HG02981 (cell line): ENCODE measurements around the gene STMN1.

Source experiments
- ATAC-seq: cut with Tn5 transposase; IDR thresholded peaks from one replicate; pipeline ENCODE4 v1.9.1; 2021; ENCODE audit warnings: mild to moderate bottlenecking, moderate library complexity; ENCODE audit not compliant: unreplicated experiment

STMN1 gene

DNA sequence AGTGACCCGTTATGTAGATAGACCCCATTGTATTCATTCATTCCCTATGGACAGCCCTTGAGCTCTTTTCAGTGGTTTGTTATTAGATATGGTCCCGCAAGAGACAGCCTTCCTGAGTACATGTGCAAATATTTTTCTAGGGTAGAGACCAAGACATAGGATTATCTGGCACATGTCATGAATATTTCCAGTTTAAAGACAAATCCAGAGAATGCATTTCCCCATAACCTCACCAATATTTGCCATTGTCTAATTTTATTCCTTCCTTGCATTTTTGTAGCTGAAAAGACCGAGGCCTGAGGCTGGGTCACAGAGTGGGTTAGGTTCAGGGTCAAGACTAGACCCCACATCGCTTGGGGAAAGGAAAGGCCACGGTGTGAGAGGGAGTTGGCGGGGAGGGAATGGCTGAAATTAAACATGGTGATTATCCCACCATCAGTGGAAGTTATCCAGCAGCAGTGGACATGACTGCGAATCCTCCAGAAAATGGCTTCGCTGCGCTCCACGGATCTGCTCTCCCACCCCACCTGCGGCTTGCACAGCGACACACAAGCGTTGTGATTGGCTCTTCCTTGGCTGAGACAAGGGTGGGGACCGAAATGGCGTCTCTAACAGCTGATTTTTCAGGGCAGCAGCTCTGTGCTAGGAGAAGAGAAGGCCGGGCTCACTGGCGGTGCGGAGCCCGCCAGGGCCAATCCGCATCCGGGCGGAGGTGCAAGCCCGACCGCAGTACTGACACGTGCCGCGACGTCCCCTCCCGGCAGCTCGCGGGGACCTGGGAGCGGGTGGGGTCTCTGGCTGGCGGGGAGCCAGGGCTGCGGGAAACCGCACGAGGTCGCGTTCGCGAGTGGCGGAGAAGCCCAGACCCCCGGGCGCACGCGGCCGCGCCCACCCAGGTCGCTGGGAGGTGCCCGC, 16.1 kb upstream of the STMN1 start:
- no peak for ATAC-seq

DNA sequence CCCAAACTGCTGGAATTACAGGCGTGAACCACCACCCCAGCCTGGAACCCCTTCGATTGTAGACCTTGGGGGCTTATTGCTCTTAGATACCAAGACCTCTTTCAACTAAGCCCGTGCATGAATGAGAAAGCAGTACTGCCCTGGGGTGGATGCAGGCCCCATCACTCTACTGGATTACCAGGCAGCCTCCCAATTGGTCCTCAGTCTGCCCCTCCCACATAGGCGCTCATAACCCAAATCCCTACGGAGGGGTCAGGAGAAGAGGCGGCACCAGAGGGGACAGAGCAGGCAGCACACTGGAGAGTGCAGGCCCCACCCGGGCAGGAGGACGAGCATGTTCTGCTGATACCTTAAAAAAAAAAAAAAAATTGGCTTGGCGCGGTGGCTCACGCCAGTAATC, 12.4 kb upstream of the STMN1 start:
- ATAC-seq: no peak

DNA sequence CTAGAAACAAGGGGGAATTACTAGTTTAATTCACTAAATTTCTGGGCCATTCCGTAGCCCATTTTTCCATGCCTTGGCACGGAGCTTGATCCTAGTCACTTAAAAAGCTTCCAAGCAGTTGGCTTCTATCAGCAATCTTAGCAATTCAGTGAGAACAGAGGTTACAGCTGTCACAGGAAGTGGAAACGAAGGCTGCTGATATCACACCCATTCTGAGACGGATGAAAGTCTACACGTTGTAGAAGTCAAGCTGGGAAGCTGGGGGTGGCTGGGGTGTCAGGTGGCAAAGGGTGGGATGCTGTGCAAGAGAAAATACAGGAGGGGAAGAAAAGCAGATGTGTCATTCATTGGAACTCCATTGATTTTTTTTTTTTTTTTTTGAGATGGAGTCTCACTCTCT, 11.8 kb upstream of the STMN1 start:
- ATAC-seq: no peak

DNA sequence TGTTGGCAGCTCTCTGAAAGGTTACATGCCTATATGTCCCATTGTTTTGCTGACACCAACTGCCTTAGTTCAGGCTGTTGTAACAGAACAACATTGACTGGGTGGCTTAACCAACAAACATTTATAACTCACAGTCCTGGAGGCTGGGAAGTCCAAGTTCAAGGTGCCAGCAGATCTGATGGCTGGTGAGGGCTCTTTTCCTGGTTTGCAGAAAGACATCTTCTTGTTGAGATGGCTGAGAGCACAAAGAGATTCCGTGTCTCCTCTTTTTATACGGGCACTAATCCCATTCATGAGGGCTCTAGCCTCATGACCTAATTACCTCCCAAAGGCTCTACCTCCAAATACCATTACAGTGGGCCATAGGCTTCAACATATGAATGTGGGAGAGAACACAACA, 10.2 kb upstream of the STMN1 start:
- ATAC-seq: no peak

- no peak for ATAC-seq
These were observed 8.1 kb upstream of the STMN1 start for GRCh38 chr1:25914074-25914995.

GRCh38 chr1:25913206-25913605, 7.0 kb upstream of the STMN1 start:
- ATAC-seq: no peak

GRCh38 chr1:25912076-25912831, 6.0 kb upstream of the STMN1 start:
- no peak for ATAC-seq

- ATAC-seq: no peak
These were observed 4.9 kb upstream of the STMN1 start for GRCh38 chr1:25911162-25911561.

DNA sequence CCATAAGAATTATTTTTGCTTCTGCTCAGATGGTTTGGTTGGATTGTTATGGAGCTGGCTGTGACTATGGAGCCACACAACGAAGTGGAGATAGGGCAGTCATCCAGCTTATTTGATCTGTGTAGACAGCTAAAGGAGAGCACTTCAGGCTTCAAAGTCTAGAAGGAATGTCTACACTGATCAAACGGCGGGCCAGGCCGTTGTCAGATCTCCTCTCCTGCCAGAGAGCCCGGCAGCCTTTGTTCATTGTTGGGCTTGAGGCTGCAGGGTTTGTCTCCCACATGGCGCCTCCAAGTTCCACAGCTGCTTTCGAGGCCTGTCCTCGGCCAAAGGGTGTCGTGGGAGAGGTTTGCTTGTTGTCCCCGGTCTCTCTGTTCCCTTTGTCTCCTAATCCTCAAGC, 2.8 kb upstream of the STMN1 start:
- no peak for ATAC-seq

DNA sequence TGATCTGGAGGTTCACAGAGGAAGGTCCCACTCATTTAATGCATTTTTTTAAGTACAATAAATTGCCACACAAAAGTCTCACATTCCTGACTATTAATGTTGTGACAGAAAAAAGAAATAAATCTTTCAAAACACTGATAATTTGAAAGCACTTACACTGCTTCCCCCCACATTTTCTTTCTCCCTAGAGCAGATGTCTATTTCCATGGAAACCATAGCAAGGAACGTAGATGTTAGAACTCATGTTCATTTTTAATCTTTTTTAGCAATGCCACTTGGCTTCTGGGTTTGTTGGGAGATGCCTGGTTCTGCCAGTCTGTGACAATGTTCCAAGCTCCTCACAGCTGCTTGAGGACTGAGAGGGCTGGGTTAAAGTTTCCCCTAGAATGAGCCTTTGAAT, 1.9 kb upstream of the STMN1 start:
- no peak for ATAC-seq

DNA sequence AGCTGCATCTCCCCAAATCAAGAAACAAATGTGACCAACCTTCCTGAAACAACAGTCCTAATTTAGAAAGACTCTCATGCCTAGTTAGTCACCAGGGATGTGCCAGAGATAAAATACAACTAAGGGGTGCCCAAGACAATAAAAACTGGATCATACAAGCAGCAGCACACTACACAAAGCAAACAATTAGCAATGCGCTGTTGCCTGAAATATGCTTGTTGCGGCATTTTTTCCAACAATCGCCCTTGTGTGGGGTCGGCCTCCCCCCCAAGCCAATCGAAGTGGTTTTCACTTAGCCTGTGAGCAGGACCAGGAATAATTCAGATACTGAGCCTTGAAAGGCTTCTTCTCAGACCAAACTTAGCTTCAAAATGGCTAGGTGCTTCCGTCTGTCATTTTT, 1.4 kb upstream of the STMN1 start:
- no peak for ATAC-seq

DNA sequence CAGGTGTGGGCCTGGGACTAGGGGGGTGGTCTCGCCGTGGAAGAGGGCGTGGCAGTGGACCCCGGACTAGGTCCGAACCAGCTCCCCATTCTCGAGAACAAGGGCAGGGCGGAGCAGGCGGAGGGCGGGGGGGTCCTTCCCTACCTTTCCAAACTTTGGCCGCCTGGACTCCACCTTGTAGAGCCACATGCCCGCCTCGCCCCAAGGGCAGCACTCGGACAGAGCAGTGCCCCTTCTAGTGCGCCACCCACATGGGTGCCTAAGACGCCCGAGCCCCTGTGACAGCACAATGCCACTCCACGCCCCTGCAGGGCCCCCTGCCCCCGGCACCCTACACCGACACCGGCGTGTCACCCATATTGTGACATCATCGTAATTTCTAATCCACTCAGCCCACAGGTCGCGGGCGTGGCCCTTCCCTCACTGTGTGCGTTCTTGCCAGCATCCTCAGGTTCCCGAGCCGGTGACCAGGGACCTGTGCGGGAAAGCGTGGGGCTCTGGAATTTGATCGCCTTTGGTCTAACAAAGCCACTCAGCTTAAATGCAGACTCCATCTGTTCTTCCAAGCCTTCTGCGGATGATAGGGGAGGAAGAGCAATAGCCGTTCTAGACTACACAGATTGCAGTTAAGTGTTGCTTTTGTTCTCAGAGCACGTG, 553 bp upstream of the STMN1 start:
- no peak for ATAC-seq

- peak; percentile 71 for ATAC-seq
These were observed 1.1 kb downstream of the STMN1 start for GRCh38 chr1:25904943-25905679.

- no peak for ATAC-seq
These were observed 2.2 kb downstream of the STMN1 start for GRCh38 chr1:25903986-25904385.

DNA sequence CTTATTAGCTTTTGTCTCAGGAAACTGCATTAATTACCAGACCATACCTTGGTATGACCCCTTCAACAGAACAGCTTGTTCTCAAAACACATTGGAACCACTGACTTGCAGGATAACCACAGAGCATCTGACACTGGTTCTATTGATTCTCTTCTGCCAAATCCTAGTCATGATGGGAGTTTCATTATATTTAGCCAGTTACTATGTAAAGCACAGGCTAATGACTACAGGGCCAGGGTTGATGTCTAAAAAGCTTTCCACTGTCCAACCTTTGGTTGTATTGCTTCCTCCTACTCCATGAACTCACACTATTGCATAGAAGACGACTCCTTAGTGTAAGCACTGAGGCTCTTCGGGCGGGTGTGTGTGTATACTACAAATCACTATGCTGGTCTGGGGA, 3.8 kb downstream of the STMN1 start:
- ATAC-seq: no peak

DNA sequence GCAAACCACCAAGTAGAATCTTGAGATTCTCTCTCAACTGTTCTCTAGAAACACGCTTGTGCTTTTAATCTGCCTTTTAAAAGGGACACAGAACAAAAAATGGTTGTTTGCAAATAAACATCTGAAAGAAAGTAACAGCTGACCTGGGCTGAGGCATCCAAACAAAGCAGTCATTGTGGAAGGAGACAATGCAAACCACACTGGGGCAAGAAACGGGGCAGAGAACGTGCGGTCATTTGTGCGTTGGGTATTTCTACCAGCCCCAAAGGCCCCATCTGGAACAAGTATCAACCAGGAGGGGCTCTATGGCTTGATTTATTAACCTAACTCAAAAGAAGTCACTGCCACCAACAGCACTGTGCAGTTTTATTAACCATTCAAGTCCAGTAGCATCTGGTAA, 6.0 kb downstream of the STMN1 start:
- no peak for ATAC-seq

GRCh38 chr1:25899792-25900191, 6.4 kb downstream of the STMN1 start:
- no peak for ATAC-seq

GRCh38 chr1:25898223-25899015, 7.8 kb downstream of the STMN1 start:
- ATAC-seq: no peak

GRCh38 chr1:25897754-25898153, 8.5 kb downstream of the STMN1 start:
- no peak for ATAC-seq
